CD4-positive, alpha-beta T cell treated with Interleukin-4 for 4 hours (primary cell): Measurements from ENCODE around the gene TMEM185B.
"Not testable (repeated sequence)": the region's sequence is repeated elsewhere in the genome, so short reads cannot be mapped to it uniquely, and the experiment has no call there.

Source experiments
- DNase-seq: peaks from one replicate; pipeline ENCODE4 v3.0.0-alpha.2; 2020

Gene TMEM185B

DNA sequence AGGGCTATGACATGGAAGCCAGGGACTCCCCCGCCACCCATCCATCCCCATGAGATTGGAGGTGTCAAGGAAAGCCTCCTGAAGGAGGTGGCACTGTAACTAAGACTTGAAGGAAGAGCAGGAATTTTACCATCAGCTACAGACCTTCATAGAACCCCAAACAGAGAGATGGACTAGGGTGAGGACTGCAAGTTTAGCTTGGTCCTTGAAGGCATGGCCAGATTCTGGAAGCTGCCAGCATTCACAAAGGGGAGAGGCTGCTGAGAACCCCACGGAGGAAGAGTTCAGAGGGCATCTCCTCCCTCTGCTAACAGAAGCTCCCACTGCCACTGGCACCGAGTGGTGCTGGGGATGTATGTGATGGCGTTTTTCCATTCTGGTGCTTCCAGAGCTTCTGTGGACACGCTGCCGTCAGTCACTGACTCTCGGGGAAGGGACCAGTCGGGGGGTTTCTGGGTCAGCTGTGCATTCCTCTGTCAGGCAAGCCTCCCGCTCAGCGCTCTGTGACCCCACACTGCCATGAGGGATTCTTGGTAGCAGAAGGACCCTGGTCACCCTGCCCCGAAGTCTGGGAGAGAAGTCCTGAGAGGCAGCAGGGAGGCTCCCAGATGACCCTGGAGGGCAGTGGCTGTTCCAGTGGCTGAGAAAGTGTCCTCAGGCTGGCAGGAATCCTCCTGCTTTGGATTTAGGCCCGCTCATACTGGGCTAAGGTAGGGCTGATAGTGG is 18.1 kb downstream of the TMEM185B start:
- DNase-seq, result no peak

DNA sequence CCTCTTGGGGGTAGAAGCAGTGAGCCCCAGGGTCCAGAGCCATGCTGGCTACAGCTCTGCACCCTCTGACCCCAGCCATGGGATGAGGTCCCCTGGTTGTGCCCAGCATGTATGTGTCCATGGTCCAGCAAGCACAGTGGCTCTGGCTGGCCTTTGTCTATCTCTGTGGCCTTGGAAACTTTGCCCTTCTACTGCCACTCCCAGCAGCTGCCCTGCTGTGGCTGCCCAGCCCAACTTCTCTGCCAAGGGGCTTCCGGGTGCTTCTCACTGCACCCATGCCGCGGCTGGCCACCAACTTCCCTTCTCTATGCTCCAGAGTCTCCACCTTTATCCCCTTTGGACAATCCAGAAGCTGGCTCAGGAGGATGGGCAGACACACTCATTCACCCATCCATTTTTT is 18.8 kb downstream of the TMEM185B start:
- DNase-seq, result no peak

DNA sequence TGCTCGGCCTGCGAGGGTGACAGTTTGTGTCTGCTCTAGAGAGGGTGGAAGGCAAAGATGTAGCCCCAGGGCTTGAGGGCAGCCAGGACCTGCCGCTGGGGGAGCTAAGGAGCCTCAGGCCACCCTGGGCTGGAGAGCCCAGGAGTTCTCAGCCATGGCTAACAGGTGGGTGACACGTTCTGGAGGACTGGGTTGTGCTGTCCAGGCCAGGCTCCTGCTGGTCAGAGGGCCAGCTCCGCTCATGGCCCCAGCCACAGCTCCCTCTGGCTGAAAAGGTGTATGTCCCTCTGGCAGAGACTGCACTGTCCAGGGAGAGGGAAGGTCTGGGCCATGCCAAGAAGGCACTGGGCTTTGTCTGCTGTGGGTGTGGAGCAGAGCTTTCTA is 19.2 kb downstream of the TMEM185B start:
- DNase-seq, result no peak

DNA sequence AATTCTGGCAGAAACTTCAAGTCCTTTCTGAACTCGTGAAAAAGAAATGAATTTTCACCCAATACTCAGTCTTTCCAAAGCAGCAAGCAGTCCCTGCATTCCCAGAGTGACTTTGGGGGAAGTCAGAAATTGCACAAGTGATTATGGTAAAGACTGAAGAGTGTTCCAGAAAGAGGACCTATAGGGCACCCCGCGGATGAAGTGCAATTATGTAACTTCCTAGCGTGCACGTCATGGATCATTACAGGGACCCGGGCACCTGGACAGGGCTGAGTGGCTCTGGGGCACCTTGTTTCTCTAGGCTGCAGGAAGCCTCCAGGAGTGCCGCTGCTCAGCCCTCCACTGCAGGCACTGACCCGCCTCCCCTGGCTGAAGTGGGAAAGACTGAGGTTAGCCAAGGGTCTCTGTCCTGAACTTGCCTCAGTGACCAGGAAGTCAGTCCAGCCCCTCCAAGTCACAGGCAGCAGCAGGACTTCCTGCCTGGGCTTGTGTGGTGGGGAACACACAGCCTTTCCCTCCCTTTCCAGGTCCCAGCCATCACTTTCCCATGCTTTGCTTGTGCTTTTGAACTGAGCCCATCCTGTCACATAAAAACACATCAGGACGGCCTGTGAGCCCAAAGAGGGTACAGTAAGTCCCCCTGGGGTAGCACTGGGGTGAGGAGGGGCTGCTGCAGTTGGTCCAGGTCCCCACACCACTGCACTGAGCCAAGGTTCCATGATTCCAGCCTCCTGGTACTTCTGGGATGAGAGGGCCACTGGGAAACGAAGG is 19.8 kb downstream of the TMEM185B start:
- no peak for DNase-seq

DNA sequence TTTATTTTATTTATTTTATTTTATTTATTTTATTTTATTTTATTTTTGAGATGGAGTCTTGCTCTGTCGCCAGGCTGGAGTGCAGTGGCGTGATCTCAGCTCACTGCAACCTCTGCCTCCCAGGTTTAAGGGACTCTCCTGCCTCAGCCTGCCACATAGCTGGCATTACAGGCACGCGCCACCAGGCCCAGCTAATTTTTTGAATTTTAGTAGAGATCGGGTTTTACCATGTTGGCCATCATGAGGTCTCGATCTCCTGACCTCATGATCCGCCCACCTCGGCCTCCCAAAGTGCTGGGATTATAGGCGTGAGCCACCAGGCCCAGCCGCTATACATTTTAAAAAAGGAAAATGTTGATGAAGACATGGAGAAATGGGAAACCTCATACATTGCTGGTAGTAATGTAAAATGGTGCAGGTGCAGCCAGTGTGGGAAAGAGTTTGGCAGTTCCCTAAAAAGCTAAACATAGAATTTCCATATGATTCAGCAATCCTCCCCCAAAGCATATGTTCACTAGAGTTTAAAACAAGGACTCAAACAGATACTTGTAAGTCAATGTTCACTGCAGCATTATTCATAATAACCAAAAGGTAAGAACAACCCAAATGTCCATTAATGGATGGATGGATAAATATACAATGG is 23.3 kb downstream of the TMEM185B start:
- DNase-seq, result not testable (repeated sequence)

DNA sequence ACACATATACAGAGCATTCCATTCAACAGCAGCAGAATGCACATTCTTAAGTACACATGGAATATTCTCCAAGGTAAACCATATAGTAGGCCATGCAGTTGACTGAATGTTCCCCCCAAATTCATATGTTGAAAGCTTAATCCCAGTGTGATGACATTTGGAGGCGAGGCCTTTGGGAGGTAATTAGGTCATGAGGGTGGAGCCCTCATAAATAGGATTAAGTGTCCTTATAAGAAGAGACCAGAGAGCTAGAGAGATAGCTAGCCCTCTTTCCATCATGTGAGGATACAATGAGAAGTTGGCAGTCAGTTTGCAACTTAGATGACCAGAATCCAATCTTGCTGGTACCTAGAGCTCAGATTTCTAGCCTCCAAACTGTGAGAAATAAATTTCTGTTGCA is 27.6 kb downstream of the TMEM185B start:
- DNase-seq, result no peak

DNA sequence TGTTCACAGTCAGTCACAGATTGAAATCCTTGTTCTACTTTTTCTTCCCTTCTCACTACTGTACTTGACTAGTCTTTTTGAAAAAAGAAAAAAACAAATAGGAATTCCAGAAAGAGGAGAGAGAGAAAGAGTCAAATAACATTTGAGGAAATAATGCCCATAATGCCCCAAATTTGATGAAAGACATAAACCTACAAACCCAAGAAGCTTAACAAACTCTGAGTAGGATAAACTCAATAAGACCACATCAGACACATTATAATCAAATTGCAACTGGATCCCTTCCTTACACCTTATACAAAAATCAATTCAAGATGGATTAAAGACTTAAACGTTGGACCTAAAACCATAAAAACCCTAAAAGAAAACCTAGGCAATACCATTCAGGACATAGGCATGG is 30.9 kb downstream of the TMEM185B start:
- no peak for DNase-seq

DNA sequence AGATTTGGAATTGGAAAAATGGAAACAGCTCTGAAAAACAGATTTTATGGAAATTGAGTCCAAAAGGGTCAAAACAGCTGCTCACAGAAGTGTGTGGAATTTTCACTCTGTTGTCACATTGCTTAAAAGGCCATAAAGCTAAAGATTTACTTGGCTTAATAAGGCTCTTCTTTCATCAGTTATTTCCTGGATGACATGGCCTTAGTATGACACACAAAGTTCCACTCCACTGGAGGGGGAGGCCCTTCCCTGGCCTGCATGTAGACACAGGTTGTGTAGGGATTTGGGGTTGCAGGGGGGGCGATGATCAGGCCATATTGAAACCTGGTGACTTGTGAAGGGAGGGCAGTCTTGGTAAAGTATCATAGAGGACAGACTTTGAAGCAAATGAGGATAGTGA is 34.0 kb downstream of the TMEM185B start:
- no peak for DNase-seq

DNA sequence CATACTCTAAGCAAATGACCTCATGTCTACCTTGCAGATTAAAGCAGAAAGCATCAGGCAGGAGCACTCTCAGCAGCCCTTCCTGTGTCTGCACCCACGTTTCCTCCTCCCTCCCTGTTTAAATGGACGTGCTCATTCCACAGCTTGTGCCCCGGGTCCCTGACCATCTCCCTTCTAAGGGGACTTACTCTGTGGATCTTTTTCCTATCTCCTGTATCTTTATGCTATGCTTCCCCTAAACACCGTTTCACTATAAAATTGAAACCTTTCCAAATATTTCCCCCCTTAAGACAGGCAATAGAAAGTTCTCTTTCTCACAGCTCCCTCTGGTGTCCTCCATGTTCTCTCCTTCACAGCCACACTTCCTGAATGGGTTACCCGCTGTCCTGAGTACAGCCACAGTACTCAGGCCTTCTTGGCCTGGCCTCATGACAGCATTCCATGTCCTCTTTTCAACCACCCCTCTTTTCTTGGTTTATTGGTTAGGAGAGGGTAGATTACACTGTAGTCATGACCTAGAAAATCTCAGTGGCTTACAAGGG is 41.1 kb downstream of the TMEM185B start:
- no peak for DNase-seq

DNA sequence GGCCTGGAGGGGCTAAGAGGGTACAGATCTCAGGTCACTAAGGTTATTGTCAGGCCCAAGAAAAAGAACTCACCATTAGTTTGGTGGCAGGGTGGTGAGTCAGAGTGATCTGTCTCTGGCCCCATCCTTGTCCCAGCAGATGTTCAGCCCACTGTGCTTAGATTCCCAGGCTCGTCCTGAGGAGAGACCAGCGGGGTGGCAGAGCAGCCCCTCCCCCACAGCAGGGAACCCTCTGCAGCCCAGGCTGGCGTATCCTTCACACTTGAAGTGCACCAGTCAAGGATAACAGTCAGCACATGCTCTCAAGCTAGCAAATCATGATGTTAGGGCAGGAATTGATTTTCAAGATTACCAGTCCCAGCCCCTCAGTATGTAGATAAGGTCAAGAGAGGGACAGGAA is 43.1 kb downstream of the TMEM185B start:
- no peak for DNase-seq

DNA sequence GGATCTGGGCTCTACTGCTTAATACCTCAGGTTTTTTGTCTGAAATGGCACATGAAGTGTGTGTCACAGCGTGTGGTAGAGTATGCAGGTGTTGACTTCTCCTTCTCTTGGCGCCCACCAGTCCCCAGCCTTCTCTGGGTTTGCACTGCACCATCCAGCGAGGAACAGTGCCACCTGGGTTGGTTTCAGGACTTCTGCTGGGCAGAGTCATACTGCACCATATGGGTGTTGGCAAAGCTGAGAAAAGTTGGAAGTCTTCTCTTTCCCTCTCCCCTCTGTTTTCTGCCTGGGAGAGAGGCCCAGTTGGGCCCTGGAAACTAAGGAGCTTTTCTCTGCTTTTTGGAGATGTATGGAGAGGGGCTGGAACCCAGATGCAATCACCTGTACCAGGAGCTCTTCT is 43.8 kb downstream of the TMEM185B start:
- no peak for DNase-seq

DNA sequence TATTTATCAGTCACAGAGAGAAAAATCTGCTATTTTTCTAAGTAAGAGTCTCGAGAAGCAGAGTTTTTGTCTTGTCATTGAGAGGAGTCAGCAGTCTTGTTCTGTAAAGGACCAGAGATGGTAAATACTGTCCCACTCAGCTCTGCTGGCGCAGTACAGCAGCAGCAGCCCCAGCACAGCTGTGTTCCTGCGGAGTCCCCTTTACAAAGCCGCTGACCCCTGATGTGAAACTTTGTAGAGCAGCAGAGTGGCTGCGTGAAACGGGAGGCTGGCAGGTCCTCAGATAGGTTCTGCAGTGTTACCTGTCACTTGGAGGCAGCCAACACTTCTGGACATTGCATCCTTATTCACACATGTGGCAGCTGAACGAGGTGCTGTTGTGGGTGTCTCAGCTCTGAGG is 45.2 kb downstream of the TMEM185B start:
- DNase-seq, result no peak

DNA sequence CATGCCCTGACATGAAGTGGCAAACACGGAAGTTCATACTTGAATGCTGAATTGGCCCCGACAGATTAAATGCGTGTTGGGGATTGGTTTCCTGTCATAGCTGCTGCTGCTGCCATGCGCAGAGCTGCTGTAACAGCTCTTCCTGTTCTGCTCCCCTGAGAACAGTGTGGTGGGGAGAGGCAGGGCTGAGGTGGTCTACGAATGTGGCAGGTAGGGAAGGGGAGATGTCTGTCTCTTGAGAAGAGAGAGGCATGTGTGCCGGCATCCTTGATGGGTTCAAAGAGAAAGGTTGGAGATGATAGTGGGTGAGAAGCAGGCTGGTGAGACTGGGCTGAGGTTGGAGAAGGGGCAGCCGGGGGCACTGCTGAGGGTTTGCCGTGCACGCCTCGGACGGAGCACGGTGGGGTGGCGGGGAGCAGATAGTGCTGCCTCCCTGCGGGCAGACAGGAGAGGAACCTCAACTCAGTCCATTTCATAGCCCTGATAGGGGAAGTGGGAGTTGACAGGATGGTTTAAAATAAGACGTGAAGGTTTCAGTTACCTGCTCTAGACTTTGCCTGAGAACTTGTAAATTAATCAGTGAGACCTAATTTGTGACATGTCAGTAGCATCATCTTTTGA is 46.1 kb downstream of the TMEM185B start:
- DNase-seq, result peak; percentile 87

DNA sequence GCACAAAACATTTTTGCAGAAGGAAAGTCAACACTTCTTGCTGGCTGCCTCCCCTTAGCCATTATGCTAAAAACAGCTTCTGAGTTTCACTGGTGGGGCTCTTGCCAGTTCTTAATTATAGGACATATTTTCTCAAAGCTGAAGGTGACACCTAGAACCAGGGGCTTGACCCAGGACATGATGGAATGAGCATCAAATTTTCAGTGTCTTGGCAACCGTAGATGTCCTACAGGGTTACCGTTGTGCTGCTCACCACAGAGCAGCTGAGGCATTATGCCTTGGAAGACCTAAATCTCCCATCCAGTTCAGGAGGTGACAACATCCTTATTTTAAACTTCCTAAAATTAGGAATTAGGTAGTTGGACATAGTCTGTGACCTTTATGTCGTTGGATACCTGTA is 46.7 kb downstream of the TMEM185B start:
- DNase-seq, result no peak

DNA sequence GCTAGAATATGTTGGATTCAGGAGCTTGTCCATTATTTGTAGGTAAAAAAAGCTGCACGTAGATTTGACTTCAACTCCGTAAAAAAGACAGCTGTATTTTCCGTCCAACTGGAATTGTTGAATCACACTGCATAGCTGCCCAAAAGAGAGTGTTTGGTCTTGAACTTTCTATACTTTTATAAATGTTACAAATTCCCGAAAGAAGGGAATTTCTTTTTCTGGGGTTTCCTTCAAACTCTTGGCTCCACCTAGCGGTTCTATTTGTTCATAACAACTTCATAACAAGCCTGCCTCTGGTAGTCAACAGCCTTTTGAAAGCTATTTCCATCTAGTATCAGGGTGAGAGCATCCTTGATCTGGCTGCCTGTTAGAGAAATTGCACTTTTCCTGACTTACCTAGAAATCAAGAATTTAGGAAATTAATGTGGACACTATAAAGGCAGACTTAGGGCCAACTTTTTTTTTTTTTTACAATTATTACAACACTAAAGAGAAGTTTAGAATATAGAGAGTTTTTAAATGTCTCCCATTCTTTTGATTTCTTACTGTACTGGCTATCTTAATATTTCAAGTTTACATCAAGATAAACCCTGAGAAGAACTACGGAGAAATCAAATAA is 48.1 kb downstream of the TMEM185B start:
- peak; percentile 73 for DNase-seq
